GM18870 (cell line): ENCODE results near the gene UBAC2.
"Not testable (repeated sequence)": the region's sequence is repeated elsewhere in the genome, so short reads cannot be mapped to it uniquely, and the experiment has no call there.

Source experiments
- ATAC-seq: cut with Tn5 transposase; IDR thresholded peaks from one replicate; pipeline ENCODE4 v1.9.1; 2021; ENCODE audit warnings: moderate library complexity; ENCODE audit not compliant: unreplicated experiment

Gene UBAC2

GRCh38 chr13:99406799-99407201 is 206.1 kb downstream of the UBAC2 start:
- no peak for ATAC-seq

DNA sequence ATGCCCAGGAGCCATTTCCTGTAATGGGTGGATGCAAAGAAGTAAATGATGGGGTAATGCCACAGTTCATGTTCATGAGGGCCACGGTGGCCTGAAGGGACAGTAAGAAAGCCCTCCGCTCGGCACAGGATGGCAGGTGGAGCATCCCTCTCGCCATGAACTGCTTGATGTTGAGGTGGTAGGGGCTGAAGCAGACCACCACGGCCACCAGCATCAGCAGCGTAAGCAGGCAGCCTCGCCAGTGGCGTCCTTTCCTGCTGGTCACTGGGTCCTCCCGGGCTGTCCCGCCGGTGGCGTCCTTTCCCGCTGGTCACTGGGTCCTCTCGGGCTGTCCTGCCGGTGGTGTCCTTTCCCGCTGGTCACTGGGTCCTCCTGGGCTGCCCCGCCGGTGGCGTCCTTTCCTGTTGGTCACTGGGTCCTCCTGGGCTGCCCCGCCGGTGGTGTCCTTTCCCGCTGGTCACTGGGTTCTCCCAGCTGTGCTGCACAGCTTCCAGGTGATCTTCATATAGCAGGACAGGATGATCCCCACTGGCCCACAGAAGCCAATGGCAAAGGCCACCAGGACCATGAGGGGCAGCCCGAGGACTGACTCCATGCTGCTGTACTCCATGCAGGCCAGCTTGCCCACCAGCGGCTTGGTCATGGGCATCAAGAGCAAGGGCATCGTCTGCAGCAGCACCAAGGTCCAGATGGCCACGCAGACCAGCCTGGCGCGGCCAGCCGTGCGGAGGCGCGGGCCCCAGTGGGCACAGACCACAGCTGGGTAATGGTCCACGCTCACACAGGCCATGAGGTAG is 207.4 kb downstream of the UBAC2 start:
- ATAC-seq = no peak

DNA sequence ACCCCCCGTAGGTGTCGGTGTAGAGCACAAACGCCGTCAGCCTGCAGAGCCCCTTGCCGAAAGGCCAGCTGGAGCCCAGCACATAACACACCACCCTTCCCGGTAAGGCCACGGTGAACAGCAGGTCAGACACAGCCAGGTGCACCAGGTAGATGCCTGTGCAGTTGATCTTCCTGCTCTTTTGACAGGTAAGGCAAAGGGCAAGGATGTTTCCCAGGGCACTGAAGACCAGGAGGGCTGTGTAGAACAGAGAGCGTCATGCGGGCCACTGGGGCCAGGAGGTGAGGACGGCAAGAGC is 208.0 kb downstream of the UBAC2 start:
- ATAC-seq = no peak

DNA sequence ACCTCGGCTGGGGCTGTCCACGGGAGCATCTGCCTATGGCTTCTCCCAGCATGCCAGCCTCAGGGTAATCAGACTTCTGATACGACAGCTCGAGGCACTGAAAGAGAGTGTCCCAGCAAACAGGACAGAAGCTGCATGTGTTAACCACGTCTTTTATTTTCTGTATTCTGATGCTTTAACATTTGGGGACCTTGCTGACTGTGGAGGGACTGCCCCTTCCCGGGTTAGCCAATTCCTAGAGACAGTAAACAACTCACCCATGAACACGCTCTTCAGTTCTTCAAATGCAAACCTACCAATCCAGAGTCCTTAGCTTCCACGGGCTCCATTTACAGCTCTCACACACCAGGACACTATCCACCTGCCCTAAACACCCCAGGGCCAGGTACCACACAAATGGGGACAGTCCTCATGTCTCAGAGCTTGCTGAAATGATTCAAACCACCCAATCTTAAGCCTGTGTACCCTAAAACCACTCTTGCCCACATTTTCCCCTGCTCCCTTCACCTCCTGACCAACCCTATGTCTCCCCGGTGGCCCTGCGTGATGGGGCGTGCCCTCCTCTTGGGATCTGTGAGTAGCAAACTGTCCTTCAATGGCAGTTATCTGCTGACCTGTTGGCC is 208.9 kb downstream of the UBAC2 start:
- not testable (repeated sequence) for ATAC-seq

DNA sequence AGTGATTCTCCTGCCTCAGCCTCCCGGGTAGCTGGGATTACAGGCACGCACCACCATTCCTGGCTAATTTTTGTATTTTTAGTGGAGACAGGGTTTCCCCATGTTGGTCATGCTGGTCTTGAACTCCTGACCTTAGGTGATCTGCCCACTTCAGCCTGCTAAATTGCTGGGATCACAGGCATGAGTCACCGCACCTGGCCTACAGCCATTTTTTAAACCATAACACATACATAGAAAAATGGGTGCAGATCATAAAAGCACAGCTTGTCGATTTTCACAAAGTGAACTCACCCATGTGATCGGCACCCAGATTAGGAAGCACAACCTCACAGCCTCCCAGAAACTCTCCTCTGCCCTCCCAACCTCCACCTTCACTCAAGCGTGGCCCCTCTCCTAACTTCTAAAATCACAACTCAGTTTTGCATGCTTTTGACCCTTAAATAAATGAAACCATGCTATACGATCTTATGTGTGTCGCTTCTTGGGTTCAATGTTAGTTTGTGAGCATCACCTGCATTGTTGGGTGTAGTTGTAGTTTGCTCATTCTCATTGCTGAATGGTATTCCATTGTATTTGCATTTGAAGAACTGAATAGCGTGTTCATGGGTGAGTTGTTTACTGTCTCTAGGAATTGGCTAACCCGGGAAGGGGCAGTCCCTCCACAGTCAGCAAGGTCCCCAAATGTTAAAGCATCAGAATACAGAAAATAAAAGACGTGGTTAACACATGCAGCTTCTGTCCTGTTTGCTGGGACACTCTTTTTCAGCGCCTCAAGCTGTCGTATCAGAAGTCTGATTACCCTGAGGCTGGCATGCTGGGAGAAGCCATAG is 210.2 kb downstream of the UBAC2 start:
- not testable (repeated sequence) for ATAC-seq

DNA sequence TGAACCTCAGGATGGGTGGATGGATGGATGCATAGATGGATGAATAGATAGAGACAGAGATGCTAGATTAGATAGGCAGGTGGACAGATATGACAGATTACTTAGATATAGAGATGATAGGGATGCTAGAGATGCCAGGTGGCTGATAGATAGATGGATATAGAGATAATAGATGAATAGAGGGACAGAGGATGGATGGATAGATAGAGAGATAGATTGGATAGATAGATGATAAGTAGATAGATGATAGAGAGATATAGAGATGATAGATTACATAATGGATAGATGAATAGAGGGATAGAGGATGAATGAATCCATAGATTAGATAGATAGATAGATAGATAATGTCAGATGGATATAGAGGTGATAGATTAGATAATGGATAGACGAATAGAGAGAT is 212.2 kb downstream of the UBAC2 start:
- ATAC-seq = no peak

DNA sequence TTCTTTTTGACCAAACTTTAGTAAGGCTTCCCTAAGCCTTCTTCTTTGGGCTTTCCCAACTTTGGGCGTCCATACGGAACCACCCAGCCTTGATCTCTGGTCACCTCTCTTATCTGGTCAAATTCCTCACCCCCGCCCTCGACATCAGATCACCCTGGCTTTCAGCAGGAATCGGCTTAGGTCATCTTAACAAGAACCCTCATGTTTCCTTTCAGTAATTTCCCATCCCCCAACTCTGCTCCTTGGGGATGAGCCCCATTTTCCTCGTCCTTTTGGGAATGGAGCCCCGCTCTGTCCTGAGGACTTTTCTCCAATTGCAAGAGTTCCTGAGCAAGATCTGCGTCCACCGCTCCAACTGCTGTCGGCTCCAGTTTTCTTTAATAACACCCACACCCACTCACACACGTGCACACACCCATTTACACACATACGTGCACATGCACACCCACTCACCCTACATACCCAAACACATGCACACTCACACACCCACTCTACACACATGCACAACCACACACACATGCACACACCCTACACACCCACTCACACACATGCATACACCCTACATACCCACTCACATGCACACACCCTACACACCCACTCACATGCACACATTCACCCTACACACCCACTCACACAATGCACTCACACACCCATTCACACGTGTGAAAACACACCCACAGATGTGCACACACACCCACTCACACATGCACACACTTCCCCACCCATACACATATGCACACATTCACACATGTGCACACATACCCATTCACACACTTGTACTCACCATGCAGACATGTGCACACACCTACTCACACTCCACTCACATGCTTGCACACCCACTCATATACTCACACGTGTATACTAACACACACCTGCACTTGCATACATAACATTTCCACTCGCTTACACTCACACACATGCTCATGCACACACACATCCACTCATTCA is 213.7 kb downstream of the UBAC2 start:
- ATAC-seq = no peak

DNA sequence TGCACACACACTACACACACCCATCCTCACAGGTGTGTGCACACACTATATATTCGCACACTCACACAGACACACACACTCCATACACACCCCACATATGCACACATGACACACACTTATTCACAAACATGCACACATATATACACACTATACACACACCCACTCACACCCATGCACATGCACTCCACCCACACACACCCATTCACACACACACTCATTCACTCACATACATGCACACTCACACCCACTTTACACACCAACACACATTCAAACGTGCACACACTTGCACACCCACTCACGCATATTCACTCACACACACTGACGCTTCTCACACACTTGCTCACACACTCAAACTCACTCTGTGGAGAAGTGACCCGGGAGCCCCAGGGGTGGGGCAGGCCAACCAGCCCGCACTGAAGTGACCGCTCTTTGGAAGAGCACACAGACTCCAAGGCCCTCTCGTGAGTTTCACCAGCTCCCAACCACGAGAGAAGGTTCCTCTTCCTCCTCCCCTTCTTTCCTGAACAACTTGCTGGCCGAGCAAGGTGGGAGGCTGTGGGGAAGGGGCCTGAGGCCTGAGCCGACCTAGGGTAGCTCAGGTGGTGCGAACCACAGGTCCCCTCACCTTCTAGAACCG is 214.5 kb downstream of the UBAC2 start:
- no peak for ATAC-seq

- ATAC-seq = no peak
Observed at GRCh38 chr13:99415851-99416331, 215.2 kb downstream of the UBAC2 start.

- ATAC-seq = no peak
Observed at GRCh38 chr13:99416411-99417121, 215.9 kb downstream of the UBAC2 start.

DNA sequence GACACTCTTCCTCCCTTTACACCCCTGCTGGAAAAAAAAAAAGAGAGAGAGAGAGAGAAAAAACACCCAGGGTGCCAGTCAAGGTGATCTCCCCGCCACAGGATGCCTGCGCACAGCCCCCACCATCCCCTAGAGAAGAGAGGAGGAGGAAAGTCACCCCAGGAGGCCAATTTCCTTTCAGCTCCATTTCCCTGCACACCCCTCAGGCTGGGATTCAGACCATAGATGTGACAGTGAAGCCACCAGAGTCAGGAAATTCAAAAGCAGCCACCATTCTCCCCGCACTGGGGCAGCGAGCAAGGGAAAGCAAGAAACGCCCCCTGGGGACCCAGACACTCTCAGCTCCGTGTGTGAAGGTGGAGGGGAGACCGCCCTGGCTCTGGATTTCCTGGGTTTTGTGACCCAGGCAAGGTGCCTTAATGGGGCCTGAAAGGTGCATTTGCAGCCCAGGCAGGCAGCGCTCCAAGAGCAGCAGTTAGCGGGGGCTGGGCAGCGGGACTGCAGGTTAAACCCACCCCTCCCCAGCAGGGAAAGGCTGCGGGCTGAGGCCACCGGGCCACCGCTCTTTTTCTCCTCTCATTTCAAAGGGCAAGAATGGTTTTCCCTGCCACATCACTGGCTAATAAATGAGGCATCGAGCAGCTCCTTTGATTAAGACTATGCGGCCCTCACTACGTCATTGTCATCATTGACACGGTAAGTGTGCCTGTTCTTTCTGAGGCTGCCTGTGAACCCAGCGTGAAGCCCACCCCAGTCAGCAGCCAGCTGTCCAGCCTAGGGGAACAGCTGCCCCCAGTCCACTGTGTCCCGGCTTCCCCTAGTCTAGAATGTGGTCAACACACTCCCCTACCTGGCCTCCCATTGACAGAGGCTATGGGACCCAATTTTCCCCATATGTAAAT is 216.8 kb downstream of the UBAC2 start:
- ATAC-seq = no peak

- no peak for ATAC-seq
Observed at GRCh38 chr13:99418103-99418842, 217.6 kb downstream of the UBAC2 start.

- ATAC-seq = no peak
Observed at GRCh38 chr13:99418843-99419140, 218.1 kb downstream of the UBAC2 start.

GRCh38 chr13:99419591-99420243 is 219.1 kb downstream of the UBAC2 start:
- no peak for ATAC-seq

DNA sequence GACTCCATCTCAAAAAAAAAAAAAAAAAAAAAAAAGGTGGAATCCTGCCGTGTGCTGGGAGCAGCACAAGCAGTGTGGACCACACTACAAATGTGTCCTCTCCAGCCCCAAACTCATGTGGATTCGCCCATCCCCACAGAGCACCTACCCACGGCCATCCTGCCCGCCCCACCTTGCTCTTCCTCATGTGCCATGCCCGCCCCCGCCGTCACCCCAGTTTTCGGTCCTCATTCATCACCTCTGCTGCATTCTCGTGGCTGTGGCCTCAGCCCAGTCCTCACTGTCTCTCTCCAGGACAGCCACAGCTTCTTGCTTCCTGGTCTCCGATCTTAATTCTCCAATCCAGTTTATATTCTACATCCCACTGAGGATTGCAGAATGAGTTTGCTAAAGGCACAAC is 220.6 kb downstream of the UBAC2 start:
- no peak for ATAC-seq

DNA sequence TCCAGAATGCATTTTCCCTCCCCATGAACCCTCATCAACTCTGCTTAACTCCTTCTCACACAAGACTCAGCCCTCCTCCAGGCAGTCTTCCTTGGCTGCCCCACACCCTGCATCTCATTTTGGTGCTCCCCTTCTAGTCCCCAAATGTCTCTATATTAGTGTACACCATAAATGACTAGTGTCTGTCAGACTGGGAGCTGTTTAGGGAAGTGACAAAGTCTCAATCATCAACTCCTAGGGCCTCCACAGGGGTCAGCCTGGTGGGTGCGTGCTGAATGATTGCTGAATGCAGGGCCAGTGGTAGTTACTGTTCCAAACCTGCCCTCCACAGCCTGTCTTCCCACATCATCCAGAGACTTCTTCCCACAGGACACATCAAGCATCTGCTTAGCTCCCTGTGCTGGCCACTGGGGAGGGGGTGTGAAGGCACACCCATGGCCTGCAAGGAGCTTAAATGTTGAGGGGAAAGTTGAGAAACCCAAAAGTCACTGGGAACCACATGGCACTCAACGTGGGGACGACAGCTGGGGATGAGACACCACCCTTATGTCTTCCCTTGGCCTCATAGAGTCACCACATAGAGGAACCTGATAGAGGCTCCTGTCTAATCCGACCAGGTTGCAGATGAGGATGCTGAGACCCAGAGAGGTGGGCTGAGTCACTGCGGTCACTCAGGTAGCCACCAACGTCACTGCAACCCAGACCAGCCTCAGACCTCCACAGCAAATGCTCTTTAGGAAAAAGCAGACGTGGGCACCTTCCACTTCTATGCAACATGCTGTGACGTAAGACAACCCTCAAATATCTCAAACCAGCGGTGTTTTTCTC is 221.3 kb downstream of the UBAC2 start:
- ATAC-seq = no peak
